HepG2 (cell line): ENCODE measurements around the gene DENND4C. TPM values are rescaled to one million over a fixed set of nuclear protein-coding genes. Genes with fewer than 3 reads are reported as not detected.

ENCODE experiments used
- ATAC-seq: fragments of 200-7000 bp; cut with Tn5 transposase; 3 replicates; pipeline ENCODE4 v1.9.1; 2020; ENCODE audit warnings: mild to moderate bottlenecking, moderate library complexity
- BruUV-seq: library from RNA; stranded (reverse); fragments of 400-500 nt; replicated peaks from 2 replicates; lab custom pipeline; 2021; lab: Mats Ljungman, UMichigan
- CTCF ChIA-PET: fragments of 300-600 bp; formaldehyde crosslinking; extraction: SDS; loops from one replicate; lab custom pipeline; 2021; ENCODE audit warnings: low total read pairs, inconsistent platforms, low intra/inter-chr PET ratio; lab: Yijun Ruan, JAX
- POLR2A ChIA-PET: fragments of 350-600 bp; sonication (Branson Sonifier 250); formaldehyde crosslinking; loops from one replicate; lab custom pipeline; 2020; ENCODE audit warnings: antibody characterized with exemption, inconsistent platforms; lab: Yijun Ruan, JAX
- DNase-seq: peaks from one replicate; pipeline ENCODE4 v3.0.0-alpha.2; 2015; ENCODE audit warnings: low spot score
- FAIRE-seq: peaks from 3 replicates; lab custom pipeline; 2011; peaks lifted over from hg19 to GRCh38; lab: Jason Lieb, UNC
- H2AFZ ChIP-seq: one replicate; pipeline ENCODE4 v1.6.1; 2011; ENCODE audit warnings: low read length, inconsistent platforms
- H3K27ac ChIP-seq: fragments of 300-600 bp; 3 replicates; pipeline ENCODE4 v1.8.0; 2011; ENCODE audit warnings: mixed run types, mild to moderate bottlenecking, mixed read lengths, low read length, inconsistent platforms; ENCODE audit not compliant: insufficient read depth; ENCODE audit errors: extremely low read length
- H3K27me3 ChIP-seq, 2 experiments: fragments of 200-600 bp in 1 of 2; 2 replicates in 1 of 2; 3 replicates in 1 of 2; pipeline versions ENCODE4 v1.6.0 to v1.8.0; 2011; ENCODE audit warnings: low read length in 2 of 2, mild to moderate bottlenecking in 2 of 2, moderate library complexity in 2 of 2, inconsistent platforms in 1 of 2; ENCODE audit not compliant: insufficient read depth in 2 of 2, control insufficient read depth in 1 of 2
- H3K36me3 ChIP-seq, 2 experiments: fragments of 200-600 bp in 1 of 2; replicated peaks in 1 of 2; 2 replicates in 1 of 2; 3 replicates in 1 of 2; pipeline versions ENCODE4 v1.5.1 to v1.8.0; 2011; ENCODE audit warnings: low read length in 2 of 2, inconsistent platforms in 1 of 2; ENCODE audit not compliant: insufficient read depth in 2 of 2, control insufficient read depth in 1 of 2
- H3K4me1 ChIP-seq: 2 replicates; pipeline ENCODE4 v1.5.1; 2012; ENCODE audit warnings: low read length, inconsistent platforms; ENCODE audit not compliant: insufficient read depth
- H3K4me2 ChIP-seq: 2 replicates; pipeline ENCODE4 v1.6.0; 2011; ENCODE audit warnings: low read depth, low read length, inconsistent platforms
- H3K4me3 ChIP-seq, 3 experiments: fragments of 200-600 bp in 1 of 3; sonication (generic), shearing (Covaris generic) in 1 of 3; replicated peaks in 1 of 3; 2 replicates each; pipeline ENCODE4 v1.5.1; 2011 to 2016; ENCODE audit warnings: low read length in 3 of 3, inconsistent platforms in 2 of 3, low read depth in 2 of 3, mild to moderate bottlenecking in 2 of 3, control low read depth in 1 of 3, mixed read lengths in 1 of 3; ENCODE audit not compliant: insufficient read depth in 1 of 3
- H3K79me2 ChIP-seq: one replicate; pipeline ENCODE4 v1.6.1; 2011; ENCODE audit warnings: low read length, inconsistent platforms; ENCODE audit not compliant: insufficient read depth
- H3K9ac ChIP-seq: 2 replicates; pipeline ENCODE4 v1.6.0; 2011; ENCODE audit warnings: mild to moderate bottlenecking, low read depth, low read length, inconsistent platforms; ENCODE audit not compliant: insufficient read depth
- H3K9me3 ChIP-seq: 2 replicates; pipeline ENCODE4 v1.5.1; 2012; ENCODE audit warnings: mild to moderate bottlenecking, low read length
- H4K20me1 ChIP-seq: 2 replicates; pipeline ENCODE4 v1.6.0; 2011; ENCODE audit warnings: inconsistent platforms, mild to moderate bottlenecking, low read length, moderate library complexity; ENCODE audit not compliant: insufficient read depth
- MAFK ChIP-seq, 2 experiments: IDR thresholded peaks in 1 of 2; conservative IDR thresholded peaks in 1 of 2; 2 replicates each; pipeline ENCODE4 v1.6.1; 2011; ENCODE audit warnings: improper control_type of control experiment in 2 of 2, low read length in 2 of 2
- ZBTB20 ChIP-seq: sonication (generic); formaldehyde crosslinking; IDR thresholded peaks from 2 replicates; pipeline ENCODE4 v1.8.1; 2023; ENCODE audit warnings: missing genetic modification reagents, low read depth, mild to moderate bottlenecking, borderline replicate concordance
- ZNF329 ChIP-seq: sonication (generic); formaldehyde crosslinking; IDR thresholded peaks from 2 replicates; pipeline ENCODE4 v1.9.0; 2021; ENCODE audit warnings: low read depth, mild to moderate bottlenecking, missing genetic modification reagents
- ZNF547 ChIP-seq: sonication (generic); formaldehyde crosslinking; IDR thresholded peaks from 2 replicates; pipeline ENCODE4 v1.5.1; 2020; ENCODE audit warnings: mild to moderate bottlenecking, missing genetic modification reagents
- WGBS: methylation state at CpG from one replicate; pipeline ENCODE4 v1.1.6; 2017; ENCODE audit warnings: low lambda C conversion rate; 5-methylcytosine and 5-hydroxymethylcytosine counted together
- in situ Hi-C: cut with HindIII; loops from 2 replicates; pipeline ENCODE4 v1.10.0; 2017; ENCODE audit warnings: low pct_unique_long_range_greater_than_20kb; ENCODE audit not compliant: extremely low pct_ligation_motif_present
- intact Hi-C: fragments of 100-400 bp; cut with micrococcal nuclease; formaldehyde crosslinking; loops from one replicate; pipeline ENCODE4 v1.10.0; 2022; ENCODE audit not compliant: unreplicated experiment
- polyA plus RNA-seq, 8 experiments: library from polyadenylated mRNA; depleted of rRNA in 3 of 8; stranded (reverse) in 7 of 8; unstranded in 1 of 8; fragments of >200 nt; fragmentation: Illumina TruSeq in 4 of 8; extraction: Trizol in 4 of 8; gene quantifications; 2 replicates each; pipeline versions ENCODE4 v1.2.1 to v1.2.3, GENCODE V29; 2011 to 2016; ENCODE audit warnings: low read depth in 4 of 8, missing spikeins in 1 of 8, mixed read lengths in 1 of 8; ENCODE audit not compliant: insufficient read depth in 1 of 8
- total RNA-seq, 5 experiments: library from RNA; depleted of rRNA; stranded (reverse); fragments of >200 nt; fragmentation: Illumina TruSeq; extraction: Trizol; gene quantifications; 2 replicates each; pipeline ENCODE4 v1.2.3, GENCODE V29; 2016; ENCODE audit warnings: low read depth in 1 of 5
- TF ChIP-seq, protein P1 (sequence below): IDR thresholded peaks from 2 replicates; pipeline ENCODE4 v1.6.1; 2018; ENCODE audit warnings: missing genetic modification reagents, mild to moderate bottlenecking, missing compliant biosample characterization

Gene DENND4C
- total and polyA plus RNA-seq, 2 of the 13 experiments (the other 11 are each of a cell fraction or from before 2014, with no cell fraction given) = 19.1 to 27.2 TPM

DNA sequence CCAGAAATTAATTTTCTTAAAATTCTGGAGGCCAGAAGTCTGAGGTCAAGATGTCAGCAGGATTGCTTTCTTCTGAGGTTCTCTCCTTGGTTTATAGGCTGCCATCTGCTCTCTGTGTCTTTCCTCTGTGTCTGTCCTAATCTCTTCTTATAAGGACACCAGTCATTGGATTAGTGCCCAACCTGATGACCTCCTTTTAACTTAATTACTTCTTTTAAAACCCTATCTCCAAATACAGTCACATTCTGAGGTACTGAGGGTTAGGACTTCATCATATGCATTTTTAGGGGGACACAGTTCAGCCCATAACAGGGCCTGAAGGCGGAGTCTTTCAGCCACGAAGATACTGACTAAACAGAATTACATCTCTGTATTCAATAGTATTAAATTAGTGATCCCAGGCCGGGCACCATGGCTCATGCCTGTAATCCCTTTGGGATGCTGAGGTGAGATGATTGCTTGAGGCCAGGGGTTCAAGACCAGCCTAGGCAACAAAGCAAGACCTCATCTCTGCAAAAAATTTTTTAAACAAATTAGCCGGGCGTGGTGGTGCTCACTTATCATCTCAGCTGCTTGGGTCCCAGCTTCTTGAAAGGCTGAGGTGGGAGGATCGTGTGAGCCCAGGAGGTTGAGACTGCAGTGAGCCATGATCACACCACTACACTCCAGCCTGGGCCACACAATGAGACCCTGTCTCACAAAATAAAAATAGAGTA lies 155.5 kb downstream of the DENND4C start:
- no peak overlapping the region for H2AFZ ChIP-seq
- in situ Hi-C loops = no loop called here

DNA sequence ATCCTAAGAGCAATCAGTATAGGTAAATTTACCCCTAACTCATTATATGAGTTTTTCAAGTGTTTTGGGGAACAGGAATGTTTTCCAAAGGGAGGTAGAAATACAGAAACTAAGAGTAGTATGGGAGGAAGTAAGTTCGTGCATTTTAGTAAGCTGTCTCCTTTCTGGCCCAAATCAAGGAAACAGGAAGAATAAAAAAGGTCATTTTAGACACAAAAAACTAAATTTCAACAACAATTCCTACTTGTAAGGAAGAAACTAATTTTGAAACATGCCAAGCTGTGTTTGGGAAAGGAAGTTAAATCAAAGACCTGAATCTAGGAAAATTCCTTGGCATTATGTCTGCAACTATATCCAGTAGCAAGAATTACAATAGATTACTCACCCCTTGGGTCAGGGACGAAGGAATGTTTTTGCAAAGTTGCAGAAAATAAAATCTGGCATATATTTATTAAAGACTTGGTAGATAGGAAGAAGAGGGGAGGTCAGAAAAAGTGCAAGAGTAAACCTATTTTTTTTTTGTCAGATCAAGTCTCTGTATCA lies 156.1 kb downstream of the DENND4C start:
- Histone ChIP-seq H4K20me1 (no peaks in the 10 kb centered on the region), H3K4me2 (no peak overlapping the region), H2AFZ (no peak overlapping the region), H3K4me1 (no peaks in the 10 kb centered on the region; the same call in 1 of the 2 replicates), H3K27ac (no peak overlapping the region), H3K36me3 (no peaks in the 10 kb centered on the region), H3K27me3 (no peaks in the 10 kb centered on the region), H3K79me2 (no peaks in the 10 kb centered on the region), H3K9me3 (no peaks in the 10 kb centered on the region), H3K4me3 (no peak overlapping the region), H3K9ac (no peak overlapping the region)
- FAIRE-seq = no peak
- 9% methylated on average over 2 of the region's 2 CpGs for WGBS
- POLR2A ChIA-PET = no interaction called here
- no peak for DNase-seq
- ATAC-seq = no peak
- in situ Hi-C loops (no loop called here), intact Hi-C loops (no loop called here)
- no TSS peak for BruUV-seq
- CTCF ChIA-PET = no interaction called here
- TF ChIP-seq MAFK (conservative IDR thresholded peaks at IDR 0.05 in 1 of 2, IDR thresholded peaks at IDR 0.05 in 1 of 2; ENCODE audit: low read length in 2 of 2) = 0 out of 4 replicates have a peak, but pooled peaks of 1 of the 2 experiments have one; percentile 21
- TF ChIP-seq, protein P1, sequence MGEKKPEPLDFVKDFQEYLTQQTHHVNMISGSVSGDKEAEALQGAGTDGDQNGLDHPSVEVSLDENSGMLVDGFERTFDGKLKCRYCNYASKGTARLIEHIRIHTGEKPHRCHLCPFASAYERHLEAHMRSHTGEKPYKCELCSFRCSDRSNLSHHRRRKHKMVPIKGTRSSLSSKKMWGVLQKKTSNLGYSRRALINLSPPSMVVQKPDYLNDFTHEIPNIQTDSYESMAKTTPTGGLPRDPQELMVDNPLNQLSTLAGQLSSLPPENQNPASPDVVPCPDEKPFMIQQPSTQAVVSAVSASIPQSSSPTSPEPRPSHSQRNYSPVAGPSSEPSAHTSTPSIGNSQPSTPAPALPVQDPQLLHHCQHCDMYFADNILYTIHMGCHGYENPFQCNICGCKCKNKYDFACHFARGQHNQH (CRISPR knock-in tag) = no peak

More for the DNA sequence above, 155.5 kb downstream of the DENND4C start:
- no peaks in the 10 kb centered on the region for H3K9me3 ChIP-seq
- no peak overlapping the region for H3K9ac ChIP-seq
- H3K79me2 ChIP-seq = no peaks in the 10 kb centered on the region
- ChIA-PET CTCF (no interaction called here), POLR2A (no interaction called here)
- no peaks in the 10 kb centered on the region for H4K20me1 ChIP-seq
- no peak overlapping the region for H3K4me2 ChIP-seq
- H3K4me1 ChIP-seq = peaks cover 5% of the 10 kb centered on the region
- no peaks in the 10 kb centered on the region for H3K27me3 ChIP-seq
- FAIRE-seq (no peak), DNase-seq (no peak), ATAC-seq (no peak)
- TF ChIP-seq ZNF547 (CRISPR knock-in tag) = no peak
- no peak for TF ChIP-seq ZNF329 (CRISPR knock-in tag)
- TF ChIP-seq ZBTB20 (CRISPR knock-in tag) = no peak
- no peak overlapping the region for H3K27ac ChIP-seq
- 60% methylated on average over 6 of the region's 6 CpGs for WGBS
- H3K36me3 ChIP-seq = no peaks in the 10 kb centered on the region
- intact Hi-C loops = no loop called here
- no peak overlapping the region for H3K4me3 ChIP-seq
- no TSS peak for BruUV-seq
